Transverse colon (tissue), 4 donors: ENCODE results near the gene MAL.

Experiments used
- EP300 ChIP-seq: sonication (generic); formaldehyde crosslinking; IDR thresholded peaks from one replicate; pipeline ENCODE4 v1.6.1; 2017; ENCODE audit warnings: antibody characterized with exemption, low read depth
- POLR2A ChIP-seq: fragments of 450-650 bp; IDR thresholded peaks from one replicate; pipeline ENCODE4 v1.6.1; 2016; ENCODE audit warnings: antibody characterized with exemption, mild to moderate bottlenecking, moderate library complexity
- POLR2AphosphoS5 ChIP-seq, 3 donors: sonication (generic); formaldehyde crosslinking; IDR thresholded peaks; one replicate each; pipeline ENCODE4 v1.6.1; 2016; ENCODE audit warnings: antibody characterized with exemption in 3 of 3
- TF ChIP-seq, protein P1 (sequence below), 5 experiments: fragments of 200-600 bp in 3 of 5; fragments of 450-650 bp in 2 of 5; sonication (generic) in 3 of 5; IDR thresholded peaks; 1 replicate in 2 of 5; 2 replicates in 3 of 5; pipeline ENCODE4 v1.5.1; 2016 to 2017; ENCODE audit warnings: antibody characterized with exemption in 5 of 5, inconsistent platforms in 3 of 5, mild to moderate bottlenecking in 2 of 5, moderate library complexity in 1 of 5

DNA sequence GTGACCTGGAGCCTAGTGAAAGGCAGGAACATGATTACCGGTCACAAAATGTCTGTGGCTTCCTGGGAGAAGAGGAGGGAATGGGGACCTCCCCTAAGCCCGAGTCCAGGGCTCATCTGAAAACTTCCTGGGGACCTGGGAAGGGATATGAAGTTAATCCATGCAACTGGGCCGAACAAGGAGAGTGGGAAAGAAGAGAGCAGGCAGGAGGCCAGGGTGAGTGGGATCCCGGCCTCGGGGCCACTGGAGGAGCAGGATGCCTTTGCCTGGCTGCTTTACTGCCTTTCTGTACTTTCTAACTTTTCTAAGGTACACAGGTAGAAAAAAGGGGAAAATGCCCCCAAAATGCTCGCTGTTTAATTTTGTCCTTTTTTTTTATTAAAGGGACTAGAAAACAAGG is 43.4 kb upstream of the MAL start:
- TF ChIP-seq, protein P1, sequence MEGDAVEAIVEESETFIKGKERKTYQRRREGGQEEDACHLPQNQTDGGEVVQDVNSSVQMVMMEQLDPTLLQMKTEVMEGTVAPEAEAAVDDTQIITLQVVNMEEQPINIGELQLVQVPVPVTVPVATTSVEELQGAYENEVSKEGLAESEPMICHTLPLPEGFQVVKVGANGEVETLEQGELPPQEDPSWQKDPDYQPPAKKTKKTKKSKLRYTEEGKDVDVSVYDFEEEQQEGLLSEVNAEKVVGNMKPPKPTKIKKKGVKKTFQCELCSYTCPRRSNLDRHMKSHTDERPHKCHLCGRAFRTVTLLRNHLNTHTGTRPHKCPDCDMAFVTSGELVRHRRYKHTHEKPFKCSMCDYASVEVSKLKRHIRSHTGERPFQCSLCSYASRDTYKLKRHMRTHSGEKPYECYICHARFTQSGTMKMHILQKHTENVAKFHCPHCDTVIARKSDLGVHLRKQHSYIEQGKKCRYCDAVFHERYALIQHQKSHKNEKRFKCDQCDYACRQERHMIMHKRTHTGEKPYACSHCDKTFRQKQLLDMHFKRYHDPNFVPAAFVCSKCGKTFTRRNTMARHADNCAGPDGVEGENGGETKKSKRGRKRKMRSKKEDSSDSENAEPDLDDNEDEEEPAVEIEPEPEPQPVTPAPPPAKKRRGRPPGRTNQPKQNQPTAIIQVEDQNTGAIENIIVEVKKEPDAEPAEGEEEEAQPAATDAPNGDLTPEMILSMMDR (IDR thresholded peaks at IDR 0.05), result no peak
- TF ChIP-seq EP300, result no peak
- no peak for TF ChIP-seq POLR2A
- TF ChIP-seq POLR2AphosphoS5 (IDR thresholded peaks at IDR 0.05), result no peak
